ENCODE data around the gene RYR2.

DNA sequence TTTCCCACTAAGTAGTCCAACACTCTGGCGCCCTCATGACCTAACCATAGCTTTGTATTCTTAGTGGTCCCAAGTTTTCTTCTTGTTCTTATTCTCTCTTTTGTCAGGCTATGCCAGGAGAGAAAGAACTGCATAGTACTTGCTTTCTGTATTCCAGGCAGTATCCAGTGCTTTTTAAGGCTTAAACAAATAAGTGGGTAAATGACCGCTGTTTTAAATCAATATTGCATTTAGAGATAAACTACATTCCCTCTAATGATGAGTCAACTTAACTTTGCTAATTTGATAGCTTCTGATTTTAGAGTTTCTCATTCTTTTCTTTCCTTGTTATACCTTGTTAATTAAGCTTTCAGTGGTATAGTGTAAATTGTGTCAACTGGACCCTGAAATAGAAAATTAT is 709.1 kb downstream of the RYR2 start:
- TF ChIP-seq, protein P1, sequence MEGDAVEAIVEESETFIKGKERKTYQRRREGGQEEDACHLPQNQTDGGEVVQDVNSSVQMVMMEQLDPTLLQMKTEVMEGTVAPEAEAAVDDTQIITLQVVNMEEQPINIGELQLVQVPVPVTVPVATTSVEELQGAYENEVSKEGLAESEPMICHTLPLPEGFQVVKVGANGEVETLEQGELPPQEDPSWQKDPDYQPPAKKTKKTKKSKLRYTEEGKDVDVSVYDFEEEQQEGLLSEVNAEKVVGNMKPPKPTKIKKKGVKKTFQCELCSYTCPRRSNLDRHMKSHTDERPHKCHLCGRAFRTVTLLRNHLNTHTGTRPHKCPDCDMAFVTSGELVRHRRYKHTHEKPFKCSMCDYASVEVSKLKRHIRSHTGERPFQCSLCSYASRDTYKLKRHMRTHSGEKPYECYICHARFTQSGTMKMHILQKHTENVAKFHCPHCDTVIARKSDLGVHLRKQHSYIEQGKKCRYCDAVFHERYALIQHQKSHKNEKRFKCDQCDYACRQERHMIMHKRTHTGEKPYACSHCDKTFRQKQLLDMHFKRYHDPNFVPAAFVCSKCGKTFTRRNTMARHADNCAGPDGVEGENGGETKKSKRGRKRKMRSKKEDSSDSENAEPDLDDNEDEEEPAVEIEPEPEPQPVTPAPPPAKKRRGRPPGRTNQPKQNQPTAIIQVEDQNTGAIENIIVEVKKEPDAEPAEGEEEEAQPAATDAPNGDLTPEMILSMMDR (IDR thresholded peaks at IDR 0.05) = no peak
- TF ChIP-seq POLR2AphosphoS5 (IDR thresholded peaks at IDR 0.05) (no peak), EP300 (IDR thresholded peaks at IDR 0.05) (no peak), POLR2A (IDR thresholded peaks at IDR 0.05) (no peak)
